ENCODE data around the gene NLGN1.

The NLGN1 gene

DNA sequence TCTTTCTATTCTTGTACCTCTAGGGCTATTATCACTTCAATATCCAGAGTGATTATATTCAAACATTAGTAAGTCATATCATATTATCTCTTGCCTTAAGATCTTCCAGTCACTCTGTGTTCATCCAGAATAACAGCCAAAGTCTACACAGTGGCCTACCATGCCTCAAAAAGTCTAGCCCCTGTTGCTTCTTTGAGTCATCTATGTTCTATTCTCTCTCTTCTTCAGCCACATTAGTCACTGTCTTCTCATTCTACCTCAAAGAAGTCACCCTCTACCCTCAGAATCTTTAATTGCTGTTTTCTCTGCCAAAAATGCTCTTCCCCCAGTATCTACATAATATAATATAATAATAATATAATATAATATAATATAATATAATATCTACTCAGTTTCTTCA, 356.0 kb downstream of the NLGN1 start:
- Mint-ChIP-seq H3K4me3 (no peak overlapping the region), H3K9me3 (peaks cover 0 to 3% of the 10 kb centered on the region in 2 donors), H3K27me3 (no peaks in the 10 kb centered on the region), H3K4me1 (ENCODE audit: low read depth in 2 of 2) (no peaks in the 10 kb centered on the region), H3K36me3 (ENCODE audit: insufficient read depth) (no peaks in the 10 kb centered on the region), H3K27ac (no peak overlapping the region)
- no peak for ATAC-seq (replicated peaks)
- DNase-seq, result no peak

DNA sequence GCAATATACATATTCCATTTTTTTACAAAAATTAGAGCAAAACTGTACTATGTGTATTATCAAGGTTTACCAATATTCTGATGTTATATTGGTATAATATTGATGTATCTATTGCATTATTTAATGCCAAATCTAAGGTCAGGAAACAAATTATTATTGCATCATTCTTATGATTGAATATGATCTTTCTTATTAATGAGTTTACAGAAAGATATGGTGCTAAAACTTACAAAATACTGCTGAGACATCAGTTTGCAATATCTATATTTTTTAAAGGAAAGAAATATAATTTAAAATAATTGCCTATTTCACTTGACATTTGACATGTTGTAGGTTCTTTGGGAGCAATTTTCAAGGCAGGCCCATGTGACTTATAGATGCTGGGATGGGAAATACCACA, 357.6 kb downstream of the NLGN1 start:
- DNase-seq (no peak), ATAC-seq (replicated peaks) (no peak)
- H3K27ac Mint-ChIP-seq, result no peak overlapping the region
- no peaks in the 10 kb centered on the region for H3K9me3 Mint-ChIP-seq
- no peaks in the 10 kb centered on the region for H3K27me3 Mint-ChIP-seq
- H3K4me1 Mint-ChIP-seq (ENCODE audit: low read depth in 2 of 2), result no peaks in the 10 kb centered on the region
- H3K36me3 Mint-ChIP-seq (ENCODE audit: insufficient read depth), result no peaks in the 10 kb centered on the region
- no peak overlapping the region for H3K4me3 Mint-ChIP-seq

DNA sequence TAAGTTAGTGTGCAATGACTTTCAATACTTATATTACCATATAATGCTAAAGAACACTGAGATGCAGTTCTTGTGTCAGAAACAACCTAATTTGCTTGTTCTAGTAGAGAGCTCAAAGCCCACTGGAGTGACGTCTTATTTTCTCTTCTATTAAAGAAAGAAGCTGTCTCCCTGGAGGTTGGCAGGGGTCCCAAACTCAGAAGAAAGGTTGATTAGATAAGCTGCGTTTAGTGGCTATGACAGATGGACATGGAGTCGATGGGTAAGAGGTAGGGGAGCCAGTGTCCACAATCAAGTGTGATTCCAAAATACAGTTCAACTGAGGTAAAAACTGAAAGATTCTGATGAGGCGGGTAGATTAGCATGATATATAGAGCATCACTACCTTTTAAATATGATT, 363.6 kb downstream of the NLGN1 start:
- ATAC-seq (replicated peaks), result no peak
- DNase-seq, result no peak
- H3K9me3 Mint-ChIP-seq, result peaks cover 4 to 9% of the 10 kb centered on the region in 2 donors
- H3K36me3 Mint-ChIP-seq (ENCODE audit: insufficient read depth), result no peaks in the 10 kb centered on the region
- no peak overlapping the region for H3K4me3 Mint-ChIP-seq
- H3K27ac Mint-ChIP-seq, result no peak overlapping the region
- no peaks in the 10 kb centered on the region for H3K27me3 Mint-ChIP-seq
- no peaks in the 10 kb centered on the region for H3K4me1 Mint-ChIP-seq (ENCODE audit: low read depth in 2 of 2)

DNA sequence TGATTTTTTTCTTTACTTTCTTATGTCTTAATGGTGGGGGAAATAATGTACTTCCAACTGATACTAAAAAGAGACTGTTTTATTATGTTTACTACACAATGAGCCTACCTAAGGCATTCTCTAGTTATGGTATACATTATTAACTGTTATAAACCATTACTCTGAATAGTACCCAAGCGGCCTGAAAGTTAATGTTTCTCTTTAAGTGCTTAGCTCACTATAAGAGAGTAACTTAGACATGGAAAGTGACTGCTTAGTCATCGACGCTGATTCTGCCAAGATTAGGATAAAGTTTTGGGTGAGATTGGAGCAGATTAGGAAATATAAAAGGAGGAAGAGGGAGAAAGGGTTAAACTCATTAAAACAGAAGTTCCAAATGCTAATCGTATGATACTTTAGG, 365.0 kb downstream of the NLGN1 start:
- H3K27ac Mint-ChIP-seq, result no peak overlapping the region
- DNase-seq (no peak), ATAC-seq (replicated peaks) (no peak)
- no peak overlapping the region for H3K4me3 Mint-ChIP-seq
- peaks cover 6 to 14% of the 10 kb centered on the region in 2 donors for H3K9me3 Mint-ChIP-seq
- H3K36me3 Mint-ChIP-seq (ENCODE audit: insufficient read depth), result no peaks in the 10 kb centered on the region
- no peaks in the 10 kb centered on the region for H3K27me3 Mint-ChIP-seq
- no peaks in the 10 kb centered on the region for H3K4me1 Mint-ChIP-seq (ENCODE audit: low read depth in 2 of 2)

DNA sequence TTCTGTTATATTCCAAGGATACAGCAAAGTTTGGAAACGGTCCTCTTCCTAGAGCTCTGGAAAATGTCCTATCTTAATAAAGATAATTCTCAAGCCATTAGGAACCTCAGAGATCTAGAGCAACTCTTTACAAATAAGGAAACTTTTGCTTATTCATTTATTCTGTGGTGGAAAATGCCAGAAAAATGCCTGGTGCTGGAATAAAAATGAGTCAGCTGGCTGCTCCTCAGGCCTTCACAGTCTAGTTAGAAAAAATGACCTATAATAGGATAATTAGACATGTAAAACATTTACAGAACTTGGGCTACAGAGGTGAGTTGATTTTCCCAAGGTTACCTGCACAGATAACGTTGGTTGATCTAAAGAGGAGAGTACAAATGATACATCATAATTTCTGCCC, 372.5 kb downstream of the NLGN1 start:
- H3K9me3 Mint-ChIP-seq, result peaks cover 8 to 21% of the 10 kb centered on the region in 2 donors
- H3K27me3 Mint-ChIP-seq, result no peaks in the 10 kb centered on the region
- no peak overlapping the region for H3K4me3 Mint-ChIP-seq
- no peak overlapping the region for H3K27ac Mint-ChIP-seq
- ATAC-seq (replicated peaks) (no peak), DNase-seq (no peak)
- H3K4me1 Mint-ChIP-seq (ENCODE audit: low read depth in 2 of 2), result no peaks in the 10 kb centered on the region
- no peaks in the 10 kb centered on the region for H3K36me3 Mint-ChIP-seq (ENCODE audit: insufficient read depth)

DNA sequence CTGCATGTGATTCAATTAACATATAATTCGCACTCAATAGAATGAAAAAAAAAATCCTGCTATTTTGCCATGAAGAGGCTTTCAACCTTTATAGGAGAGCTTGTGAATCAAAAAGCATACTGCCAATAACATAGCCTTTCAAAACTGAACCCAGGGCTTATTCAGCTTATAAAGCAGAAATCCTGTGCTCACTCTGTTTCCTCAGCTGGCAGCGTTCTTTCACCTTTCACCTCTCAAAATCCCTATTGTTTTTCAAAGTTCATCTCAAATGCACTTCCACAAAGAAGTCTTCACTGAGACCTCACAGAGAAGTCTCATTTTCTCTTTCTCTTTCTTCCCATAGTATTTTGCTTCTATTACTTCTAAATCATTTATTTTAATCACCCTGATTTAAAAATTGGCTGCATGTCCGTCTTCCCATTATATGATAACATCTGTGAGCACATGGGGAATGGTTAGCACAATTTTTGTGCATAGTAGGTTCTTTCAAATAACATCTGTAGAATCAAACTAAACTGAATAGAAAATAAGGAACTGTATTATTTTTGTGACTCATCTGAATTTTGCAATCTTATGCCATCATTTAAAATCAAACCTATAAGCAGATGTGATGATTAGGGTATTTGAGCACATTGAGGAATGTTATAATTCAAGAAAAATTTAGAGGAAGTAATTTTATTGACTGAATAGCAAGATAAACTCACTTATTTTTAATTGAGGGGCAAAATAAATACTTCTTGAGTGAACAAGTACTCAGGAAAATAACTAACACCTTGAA, 373.4 kb downstream of the NLGN1 start:
- peaks cover 7 to 19% of the 10 kb centered on the region in 2 donors for H3K9me3 Mint-ChIP-seq
- no peaks in the 10 kb centered on the region for H3K36me3 Mint-ChIP-seq (ENCODE audit: insufficient read depth)
- ATAC-seq (replicated peaks) (no peak), DNase-seq (no peak)
- no peak overlapping the region for H3K4me3 Mint-ChIP-seq
- H3K27me3 Mint-ChIP-seq, result no peaks in the 10 kb centered on the region
- H3K4me1 Mint-ChIP-seq (ENCODE audit: low read depth in 2 of 2), result no peaks in the 10 kb centered on the region
- H3K27ac Mint-ChIP-seq, result no peak overlapping the region

DNA sequence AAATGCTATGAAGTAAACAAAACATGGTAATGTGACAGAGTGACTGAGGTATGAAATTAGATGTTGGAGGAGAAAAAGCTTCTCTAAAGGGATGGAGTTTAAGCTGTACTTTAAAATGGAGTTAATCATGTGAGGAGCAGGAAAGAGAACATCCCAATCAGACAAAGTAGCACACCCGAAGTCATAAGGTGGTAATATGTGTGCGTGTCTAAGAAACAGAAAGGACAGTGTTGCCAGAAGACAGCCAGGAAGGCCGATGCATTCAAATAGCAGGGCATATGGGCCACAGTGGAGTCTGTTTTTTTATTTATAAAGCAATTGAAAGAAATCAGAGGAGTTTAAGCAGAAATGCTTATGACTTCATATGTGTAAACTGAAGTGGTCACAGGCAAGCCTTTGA, 376.3 kb downstream of the NLGN1 start:
- ATAC-seq (replicated peaks), result no peak
- Mint-ChIP-seq H3K27me3 (no peaks in the 10 kb centered on the region), H3K36me3 (ENCODE audit: insufficient read depth) (no peaks in the 10 kb centered on the region), H3K4me1 (ENCODE audit: low read depth in 2 of 2) (no peaks in the 10 kb centered on the region), H3K27ac (no peak overlapping the region), H3K4me3 (no peak overlapping the region), H3K9me3 (peaks cover 4 to 13% of the 10 kb centered on the region in 2 donors)
- no peak for DNase-seq

DNA sequence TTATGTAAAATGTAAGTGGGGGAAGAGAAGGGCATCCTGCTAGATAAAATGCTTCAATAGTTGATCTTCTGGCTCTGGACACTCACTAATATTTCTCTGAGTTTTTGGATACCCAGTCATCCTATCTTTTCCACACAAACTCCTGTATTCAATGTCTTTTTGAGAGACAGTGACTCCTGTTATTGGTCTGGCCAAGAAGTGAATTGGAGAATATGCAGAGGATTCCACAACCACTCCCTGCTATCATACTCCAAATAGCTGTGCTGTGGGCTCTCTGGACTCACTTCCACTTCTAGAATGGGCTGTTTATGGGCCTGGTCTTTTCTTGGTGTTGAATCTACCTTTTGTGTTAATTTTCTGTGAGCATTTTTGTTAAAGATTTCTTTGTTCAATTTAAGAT, 376.8 kb downstream of the NLGN1 start:
- DNase-seq (no peak), ATAC-seq (replicated peaks) (no peak)
- H3K4me3 Mint-ChIP-seq, result no peak overlapping the region
- H3K9me3 Mint-ChIP-seq, result peaks cover under 1 to 13% of the 10 kb centered on the region in 2 donors
- no peaks in the 10 kb centered on the region for H3K36me3 Mint-ChIP-seq (ENCODE audit: insufficient read depth)
- no peaks in the 10 kb centered on the region for H3K4me1 Mint-ChIP-seq (ENCODE audit: low read depth in 2 of 2)
- H3K27ac Mint-ChIP-seq, result no peak overlapping the region
- no peaks in the 10 kb centered on the region for H3K27me3 Mint-ChIP-seq

DNA sequence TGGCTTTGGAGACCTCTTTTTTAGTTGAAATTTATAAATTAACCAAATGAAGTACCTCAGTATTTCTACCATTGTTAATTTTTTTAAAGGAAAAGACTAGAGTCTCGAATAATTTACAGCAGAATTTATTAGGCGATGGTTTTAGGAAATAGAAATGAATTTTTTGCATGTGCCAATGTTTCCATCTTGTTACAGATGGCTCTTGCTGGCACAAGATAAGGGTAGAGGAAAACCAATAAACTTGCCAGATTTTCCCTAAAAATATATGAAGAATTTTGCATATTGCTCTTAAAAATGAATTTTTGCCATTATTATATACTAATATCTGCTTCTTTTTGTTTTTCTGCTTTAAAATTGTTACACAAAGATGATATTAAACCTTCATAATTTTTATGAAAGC, 380.7 kb downstream of the NLGN1 start:
- no peaks in the 10 kb centered on the region for H3K4me1 Mint-ChIP-seq (ENCODE audit: low read depth in 2 of 2)
- H3K27me3 Mint-ChIP-seq, result no peaks in the 10 kb centered on the region
- H3K9me3 Mint-ChIP-seq, result peaks cover 0 to 13% of the 10 kb centered on the region in 2 donors

DNA sequence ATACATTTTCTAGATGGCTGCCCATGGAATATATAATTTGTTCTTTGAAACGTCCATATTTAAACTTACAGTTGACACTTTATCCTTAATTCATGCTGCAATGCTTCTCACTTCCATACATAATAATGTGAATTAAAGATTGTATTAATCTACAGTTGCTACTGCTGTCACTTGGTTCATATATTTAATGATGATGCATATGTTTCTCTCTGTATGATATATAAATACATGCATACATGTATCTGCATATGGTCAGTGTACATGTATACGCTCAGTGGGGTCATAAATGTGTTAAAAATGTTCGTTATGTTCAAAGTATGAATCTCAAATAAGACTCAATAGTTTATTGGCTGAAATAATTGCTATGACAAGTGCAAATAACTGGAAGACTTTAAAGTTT, 382.5 kb downstream of the NLGN1 start:
- H3K36me3 Mint-ChIP-seq (ENCODE audit: insufficient read depth), result no peaks in the 10 kb centered on the region
- no peak overlapping the region for H3K27ac Mint-ChIP-seq
- ATAC-seq (replicated peaks) (no peak), DNase-seq (no peak)
- H3K27me3 Mint-ChIP-seq, result no peaks in the 10 kb centered on the region
- H3K9me3 Mint-ChIP-seq, result peaks cover 5 to 13% of the 10 kb centered on the region in 2 donors
- H3K4me3 Mint-ChIP-seq, result no peak overlapping the region
- no peaks in the 10 kb centered on the region for H3K4me1 Mint-ChIP-seq (ENCODE audit: low read depth in 2 of 2)

More for the DNA sequence above, 380.7 kb downstream of the NLGN1 start:
- DNase-seq (no peak), ATAC-seq (replicated peaks) (no peak)
- Mint-ChIP-seq H3K36me3 (ENCODE audit: insufficient read depth) (no peaks in the 10 kb centered on the region), H3K4me3 (no peak overlapping the region), H3K27ac (no peak overlapping the region)

DNA sequence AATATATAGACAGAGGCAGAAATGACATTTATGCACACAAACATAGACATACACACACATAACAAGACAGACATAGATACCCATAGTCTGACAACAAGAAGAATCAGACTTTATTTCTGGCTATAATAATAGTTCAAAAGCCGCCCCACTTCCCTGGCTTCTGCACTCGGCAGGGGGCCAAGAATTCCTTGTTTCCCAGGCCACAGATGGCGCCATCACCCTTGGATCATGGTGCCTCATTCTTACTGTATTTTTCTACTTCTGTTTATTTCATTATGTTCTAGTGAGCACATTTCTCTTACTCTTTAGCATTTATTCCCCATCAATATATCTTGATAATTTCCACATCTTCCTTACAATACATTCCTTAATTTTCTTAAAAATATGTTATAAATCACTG, 387.5 kb downstream of the NLGN1 start:
- Mint-ChIP-seq H3K9me3 (peaks cover 8 to 11% of the 10 kb centered on the region in 2 donors), H3K36me3 (ENCODE audit: insufficient read depth) (no peaks in the 10 kb centered on the region), H3K4me1 (ENCODE audit: low read depth in 2 of 2) (no peaks in the 10 kb centered on the region), H3K27ac (no peak overlapping the region), H3K27me3 (no peaks in the 10 kb centered on the region), H3K4me3 (no peak overlapping the region)
- no peak for ATAC-seq (replicated peaks)
- no peak for DNase-seq

DNA sequence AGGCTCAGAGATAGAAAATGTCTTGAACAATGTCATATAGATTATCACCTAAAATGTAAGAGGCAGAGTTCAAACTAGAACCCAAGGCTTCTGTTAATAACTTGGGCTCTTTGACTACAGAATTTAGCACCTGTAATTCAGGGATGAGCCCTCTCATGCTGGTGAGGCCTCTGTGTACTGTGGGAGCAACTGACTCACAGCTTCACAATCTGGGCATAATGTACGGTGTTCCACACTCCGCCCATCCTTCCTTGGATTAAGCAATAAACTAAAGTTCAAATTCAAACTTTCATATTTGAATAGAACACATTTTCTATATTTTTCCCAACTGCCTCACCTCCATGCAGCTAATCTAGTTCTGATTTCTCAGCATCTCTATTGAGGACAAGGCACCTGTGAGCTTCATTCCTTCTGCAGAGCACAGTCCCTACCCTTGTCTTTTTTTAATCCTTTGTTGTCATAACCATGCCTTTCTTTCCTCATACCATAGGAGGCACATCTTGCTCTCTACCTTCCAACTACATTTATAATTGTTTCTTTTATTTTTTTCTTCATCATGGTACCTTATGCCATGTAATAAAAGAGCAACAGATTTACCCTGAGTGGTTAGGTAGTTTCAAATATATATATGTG, 392.1 kb downstream of the NLGN1 start:
- no peak for ATAC-seq (replicated peaks)
- Mint-ChIP-seq H3K4me3 (no peak overlapping the region), H3K4me1 (ENCODE audit: low read depth in 2 of 2) (no peaks in the 10 kb centered on the region), H3K27me3 (no peaks in the 10 kb centered on the region), H3K27ac (no peak overlapping the region), H3K36me3 (ENCODE audit: insufficient read depth) (no peaks in the 10 kb centered on the region), H3K9me3 (peaks cover 12 to 19% of the 10 kb centered on the region in 2 donors)
- DNase-seq, result no peak

DNA sequence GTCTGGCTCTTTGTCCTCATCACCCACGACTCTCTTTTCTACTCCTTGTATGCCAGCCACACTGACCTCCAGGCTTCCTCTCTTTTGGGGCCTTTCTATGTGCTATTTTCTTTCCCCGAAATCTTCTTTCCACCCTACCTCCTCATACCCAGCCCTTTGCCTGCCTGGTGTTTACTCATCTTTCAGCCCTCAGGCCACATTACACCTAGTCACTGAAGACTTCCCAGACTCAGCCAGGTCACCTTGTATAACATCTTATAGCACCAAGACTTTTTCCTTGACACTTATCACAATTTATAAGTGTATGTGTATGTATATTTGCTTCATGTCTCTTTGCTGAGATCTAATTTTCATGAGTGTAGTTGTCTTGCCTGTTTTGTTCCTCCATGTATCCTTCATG, 396.4 kb downstream of the NLGN1 start:
- no peaks in the 10 kb centered on the region for H3K36me3 Mint-ChIP-seq (ENCODE audit: insufficient read depth)
- H3K4me3 Mint-ChIP-seq, result no peak overlapping the region
- DNase-seq (no peak), ATAC-seq (replicated peaks) (no peak)
- no peaks in the 10 kb centered on the region for H3K27me3 Mint-ChIP-seq
- peaks cover 8 to 18% of the 10 kb centered on the region in 2 donors for H3K9me3 Mint-ChIP-seq
- H3K27ac Mint-ChIP-seq, result no peak overlapping the region
- no peaks in the 10 kb centered on the region for H3K4me1 Mint-ChIP-seq (ENCODE audit: low read depth in 2 of 2)

DNA sequence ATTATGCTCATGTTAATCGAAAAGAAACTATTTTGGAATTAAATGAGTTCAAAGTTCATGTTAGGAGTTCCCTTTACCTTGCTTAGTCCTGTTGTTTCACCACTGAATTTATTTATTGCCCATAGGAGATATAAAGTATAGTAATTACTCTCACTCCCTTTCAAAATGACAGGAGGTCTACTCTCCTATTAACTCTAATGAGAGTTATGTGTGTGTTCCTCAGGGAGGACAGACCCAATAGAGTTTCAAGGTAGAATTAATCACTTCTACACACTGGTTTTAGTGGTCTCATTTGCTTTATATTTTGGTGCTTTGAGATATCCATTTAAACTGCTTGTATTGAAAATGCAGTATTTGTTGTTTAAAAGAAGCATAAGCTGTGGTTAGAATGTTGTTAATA, 398.9 kb downstream of the NLGN1 start:
- Mint-ChIP-seq H3K27ac (no peak overlapping the region), H3K36me3 (ENCODE audit: insufficient read depth) (no peaks in the 10 kb centered on the region), H3K27me3 (no peaks in the 10 kb centered on the region), H3K4me3 (no peak overlapping the region), H3K9me3 (peaks cover 7 to 18% of the 10 kb centered on the region in 2 donors), H3K4me1 (ENCODE audit: low read depth in 2 of 2) (no peaks in the 10 kb centered on the region)
- DNase-seq (no peak), ATAC-seq (replicated peaks) (no peak)

All from effector memory CD8-positive, alpha-beta T cell (primary cell).